ENCODE data around the gene PRMT5.

PRMT5 gene

GRCh38 chr14:22896760-22897159, 32.4 kb downstream of the PRMT5 start:
- no peak for DNase-seq

GRCh38 chr14:22896356-22896755, 32.8 kb downstream of the PRMT5 start:
- no peak for DNase-seq

- DNase-seq, result no peak
These were observed 33.8 kb downstream of the PRMT5 start for GRCh38 chr14:22895402-22895801.

- no peak for DNase-seq
These were observed 35.5 kb downstream of the PRMT5 start for GRCh38 chr14:22893706-22894105.

GRCh38 chr14:22892488-22892887, 36.7 kb downstream of the PRMT5 start:
- DNase-seq, result no peak

GRCh38 chr14:22890416-22890815, 38.8 kb downstream of the PRMT5 start:
- no peak for DNase-seq

- no peak for DNase-seq
These were observed 40.5 kb downstream of the PRMT5 start for GRCh38 chr14:22888662-22889061.

- no peak for DNase-seq
These were observed 41.2 kb downstream of the PRMT5 start for GRCh38 chr14:22887990-22888378.

- peak; percentile 70 for DNase-seq
These were observed 41.8 kb downstream of the PRMT5 start for GRCh38 chr14:22887260-22887989.

- peak; percentile 47 for DNase-seq
These were observed 42.5 kb downstream of the PRMT5 start for GRCh38 chr14:22886500-22887259.

GRCh38 chr14:22885975-22886374, 43.2 kb downstream of the PRMT5 start:
- no peak for DNase-seq

GRCh38 chr14:22884738-22885523, 44.2 kb downstream of the PRMT5 start:
- no peak for DNase-seq

GRCh38 chr14:22884076-22884737, 45.0 kb downstream of the PRMT5 start:
- no peak for DNase-seq

GRCh38 chr14:22883173-22883976, 45.8 kb downstream of the PRMT5 start, which contains the start of gene REM2:
Gene REM2, plus strand, starts transcription at chr14:22883222. Its CDS starts 66 bp downstream, at chr14:22883288.
- DNase-seq, result no peak

GRCh38 chr14:22882529-22883172, 46.5 kb downstream of the PRMT5 start:
- DNase-seq, result peak; percentile 20

- DNase-seq, result no peak
These were observed 47.1 kb downstream of the PRMT5 start for GRCh38 chr14:22882064-22882463.

GRCh38 chr14:22878271-22879246, 50.6 kb downstream of the PRMT5 start:
- no peak for DNase-seq

- DNase-seq, result no peak
These were observed 52.1 kb downstream of the PRMT5 start for GRCh38 chr14:22877000-22877501.

- no peak for DNase-seq
These were observed 53.3 kb downstream of the PRMT5 start for GRCh38 chr14:22875748-22876319.

All from fibroblast of skin of abdomen (primary cell).